Calu3 (cell line): ENCODE measurements around the gene BCL2L11. TPM values are rescaled to one million over a fixed set of nuclear protein-coding genes. Genes with fewer than 3 reads are reported as not detected.

Experiments
- BruUV-seq: library from RNA; stranded (reverse); fragments of 400-500 nt; replicated peaks from 2 replicates; lab custom pipeline; 2021; lab: Mats Ljungman, UMichigan
- CTCF ChIA-PET: fragments of 300-600 bp; sonication (Branson Sonifier 250); formaldehyde crosslinking; loops from one replicate; lab custom pipeline; 2022; ENCODE audit warnings: antibody characterized with exemption; lab: Charles Lee
- DNase-seq: peaks from one replicate; pipeline ENCODE4 v3.0.0; 2022
- H3K27ac Mint-ChIP-seq: one replicate; pipeline ENCODE4 v1.8.0; 2022; ENCODE audit warnings: mixed read lengths; ENCODE audit not compliant: unreplicated experiment
- H3K27me3 Mint-ChIP-seq: one replicate; pipeline ENCODE4 v1.8.0; 2022; ENCODE audit warnings: mixed read lengths; ENCODE audit not compliant: unreplicated experiment
- H3K36me3 Mint-ChIP-seq: one replicate; pipeline ENCODE4 v1.8.0; 2022; ENCODE audit warnings: mild to moderate bottlenecking, moderate library complexity, mixed read lengths; ENCODE audit not compliant: insufficient read depth, unreplicated experiment
- H3K4me1 Mint-ChIP-seq: one replicate; pipeline ENCODE4 v1.8.0; 2022; ENCODE audit warnings: mild to moderate bottlenecking, low read depth, mixed read lengths; ENCODE audit not compliant: unreplicated experiment
- H3K4me3 Mint-ChIP-seq: one replicate; pipeline ENCODE4 v1.8.0; 2022; ENCODE audit warnings: mild to moderate bottlenecking, low read depth, moderate library complexity, mixed read lengths; ENCODE audit not compliant: unreplicated experiment
- H3K9me3 Mint-ChIP-seq: one replicate; pipeline ENCODE4 v1.8.0; 2022; ENCODE audit warnings: low read depth, mixed read lengths; ENCODE audit not compliant: unreplicated experiment
- intact Hi-C: fragments of 100-400 bp; cut with micrococcal nuclease; formaldehyde crosslinking; loops from one replicate; pipeline ENCODE4 v1.10.0; 2022; ENCODE audit not compliant: unreplicated experiment
- total RNA-seq: library from RNA; stranded (reverse); gene quantifications from 2 replicates; pipeline ENCODE4 v1.2.3, GENCODE V29; 2022
- TF ChIP-seq, protein P1 (sequence below): fragments of 200-600 bp; IDR thresholded peaks from one replicate; pipeline ENCODE4 v1.8.0; 2022; ENCODE audit warnings: antibody characterized with exemption; ENCODE audit not compliant: unreplicated experiment

The BCL2L11 gene
- total RNA-seq, 1 experiment from 2014 or later, result 18.4 TPM

DNA sequence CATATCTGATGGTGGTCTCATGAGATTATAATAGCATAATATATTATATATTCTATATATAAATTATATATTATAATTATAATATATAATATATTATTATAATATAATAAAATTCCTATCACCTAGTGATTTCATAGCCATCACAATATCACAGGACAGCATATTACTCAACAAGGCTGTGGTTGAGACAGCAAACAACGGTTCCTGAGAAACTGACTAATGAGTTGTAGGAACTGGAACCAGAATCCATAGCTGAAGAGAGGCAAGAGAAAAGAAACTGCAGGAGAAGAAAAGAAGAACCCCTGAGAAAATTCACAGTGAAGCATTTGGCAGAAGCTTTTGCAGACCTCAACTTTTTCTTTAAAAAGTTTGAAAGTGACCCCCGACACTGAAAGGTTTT, 84.0 kb downstream of the BCL2L11 start:
- DNase-seq, result no peak
- no peaks in the 10 kb centered on the region for H3K36me3 Mint-ChIP-seq
- TF ChIP-seq, protein P1, sequence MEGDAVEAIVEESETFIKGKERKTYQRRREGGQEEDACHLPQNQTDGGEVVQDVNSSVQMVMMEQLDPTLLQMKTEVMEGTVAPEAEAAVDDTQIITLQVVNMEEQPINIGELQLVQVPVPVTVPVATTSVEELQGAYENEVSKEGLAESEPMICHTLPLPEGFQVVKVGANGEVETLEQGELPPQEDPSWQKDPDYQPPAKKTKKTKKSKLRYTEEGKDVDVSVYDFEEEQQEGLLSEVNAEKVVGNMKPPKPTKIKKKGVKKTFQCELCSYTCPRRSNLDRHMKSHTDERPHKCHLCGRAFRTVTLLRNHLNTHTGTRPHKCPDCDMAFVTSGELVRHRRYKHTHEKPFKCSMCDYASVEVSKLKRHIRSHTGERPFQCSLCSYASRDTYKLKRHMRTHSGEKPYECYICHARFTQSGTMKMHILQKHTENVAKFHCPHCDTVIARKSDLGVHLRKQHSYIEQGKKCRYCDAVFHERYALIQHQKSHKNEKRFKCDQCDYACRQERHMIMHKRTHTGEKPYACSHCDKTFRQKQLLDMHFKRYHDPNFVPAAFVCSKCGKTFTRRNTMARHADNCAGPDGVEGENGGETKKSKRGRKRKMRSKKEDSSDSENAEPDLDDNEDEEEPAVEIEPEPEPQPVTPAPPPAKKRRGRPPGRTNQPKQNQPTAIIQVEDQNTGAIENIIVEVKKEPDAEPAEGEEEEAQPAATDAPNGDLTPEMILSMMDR, result no peak
- H3K9me3 Mint-ChIP-seq, result no peaks in the 10 kb centered on the region
- no peak overlapping the region for H3K27ac Mint-ChIP-seq
- intact Hi-C loops, result no loop called here
- no peaks in the 10 kb centered on the region for H3K4me1 Mint-ChIP-seq
- no peaks in the 10 kb centered on the region for H3K27me3 Mint-ChIP-seq
- CTCF ChIA-PET, result no interaction called here
- BruUV-seq, result no TSS peak
- H3K4me3 Mint-ChIP-seq, result no peak overlapping the region

DNA sequence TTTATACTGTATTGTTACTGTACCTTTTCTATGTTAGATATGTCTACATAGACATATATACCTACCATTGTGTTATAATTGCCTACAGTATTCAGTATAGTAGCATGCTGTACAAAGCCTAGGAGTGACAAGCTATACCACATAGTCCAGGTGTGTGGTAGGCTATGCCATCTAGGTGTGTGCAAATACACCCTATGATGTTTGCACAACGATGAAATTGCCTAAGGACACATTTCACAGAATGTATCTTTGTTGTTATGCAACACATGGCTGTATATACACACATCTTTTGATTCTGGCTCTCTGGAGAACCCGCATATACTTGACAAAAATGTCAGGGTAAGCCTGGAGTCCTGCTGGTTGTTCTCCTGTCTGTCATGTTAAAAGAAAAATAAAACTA, 85.1 kb downstream of the BCL2L11 start:
- no peak for DNase-seq
- CTCF ChIA-PET, result no interaction called here
- H3K4me1 Mint-ChIP-seq, result no peaks in the 10 kb centered on the region
- H3K36me3 Mint-ChIP-seq, result no peaks in the 10 kb centered on the region
- no peaks in the 10 kb centered on the region for H3K27me3 Mint-ChIP-seq
- TF ChIP-seq, protein P1, result no peak
- no peak overlapping the region for H3K4me3 Mint-ChIP-seq
- H3K27ac Mint-ChIP-seq, result no peak overlapping the region
- H3K9me3 Mint-ChIP-seq, result no peaks in the 10 kb centered on the region
- intact Hi-C loops, result no loop called here
- BruUV-seq, result no TSS peak

DNA sequence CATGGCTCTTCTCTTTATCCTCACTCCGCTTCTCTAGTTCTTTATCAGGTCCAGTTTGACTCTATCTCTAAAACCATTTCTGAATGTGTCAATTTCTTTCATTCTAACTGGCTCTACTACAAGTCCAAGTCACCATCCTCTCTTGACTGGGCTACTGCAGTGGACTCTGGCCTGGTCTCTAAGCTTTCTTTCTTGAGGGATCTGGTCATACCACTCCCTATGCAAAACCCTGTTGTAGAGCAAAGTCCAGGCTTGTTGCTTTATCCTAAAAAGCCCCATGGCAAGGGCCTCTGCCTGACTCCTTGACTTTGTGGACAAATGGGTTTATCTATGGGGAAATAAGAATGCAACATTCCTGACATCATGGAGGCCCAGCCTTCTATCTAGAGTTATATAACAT, 87.1 kb downstream of the BCL2L11 start:
- no peaks in the 10 kb centered on the region for H3K36me3 Mint-ChIP-seq
- H3K4me3 Mint-ChIP-seq, result no peak overlapping the region
- no TSS peak for BruUV-seq
- TF ChIP-seq, protein P1, result no peak
- H3K27me3 Mint-ChIP-seq, result no peaks in the 10 kb centered on the region
- H3K9me3 Mint-ChIP-seq, result no peaks in the 10 kb centered on the region
- intact Hi-C loops, result no loop called here
- CTCF ChIA-PET, result no interaction called here
- no peaks in the 10 kb centered on the region for H3K4me1 Mint-ChIP-seq
- H3K27ac Mint-ChIP-seq, result no peak overlapping the region
- no peak for DNase-seq

DNA sequence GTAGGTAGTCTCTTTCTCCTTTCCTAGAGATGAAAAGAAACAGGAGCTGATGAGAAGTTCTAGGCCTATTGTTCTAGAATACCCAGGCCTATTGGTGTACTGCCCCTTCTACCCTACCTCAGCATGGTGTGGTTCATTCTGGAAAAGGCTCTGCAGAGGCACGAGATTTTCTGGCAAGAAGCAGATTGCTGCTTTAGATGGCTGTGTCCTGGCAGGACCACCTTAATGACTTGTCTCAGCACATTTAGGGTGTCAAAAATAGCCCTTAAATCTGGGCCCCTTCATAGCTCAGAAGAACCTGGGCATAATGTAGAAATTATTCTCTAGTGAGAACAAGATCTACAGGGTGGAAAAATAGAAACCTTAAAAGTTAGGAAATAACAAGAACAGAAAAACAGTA, 87.9 kb downstream of the BCL2L11 start:
- Mint-ChIP-seq H3K4me1 (no peaks in the 10 kb centered on the region), H3K27ac (no peak overlapping the region), H3K36me3 (no peaks in the 10 kb centered on the region), H3K27me3 (no peaks in the 10 kb centered on the region), H3K9me3 (peaks cover 2% of the 10 kb centered on the region), H3K4me3 (no peak overlapping the region)
- CTCF ChIA-PET, result interaction anchor here (0.6 kb wide), 1 partner anchor 258 kb away, joined by 3 read pairs; no protein-coding TSS in a partner anchor
- BruUV-seq, result no TSS peak
- no peak for DNase-seq
- intact Hi-C loops, result no loop called here
- TF ChIP-seq, protein P1, result no peak
